HG02885 (cell line): ENCODE results near the gene UNC13B.
"Not testable (repeated sequence)": the region's sequence is repeated elsewhere in the genome, so short reads cannot be mapped to it uniquely, and the experiment has no call there.

Experiments
- ATAC-seq: cut with Tn5 transposase; IDR thresholded peaks from one replicate; pipeline ENCODE4 v1.9.1; 2021; ENCODE audit warnings: mild to moderate bottlenecking; ENCODE audit not compliant: unreplicated experiment, poor library complexity

Gene UNC13B

GRCh38 chr9:35409434-35409833 lies 247.6 kb downstream of the UNC13B start:
- ATAC-seq: not testable (repeated sequence)

- ATAC-seq: no peak
Observed at GRCh38 chr9:35414889-35415288, 253.1 kb downstream of the UNC13B start.

- ATAC-seq: no peak
Observed at GRCh38 chr9:35415402-35416097, 253.7 kb downstream of the UNC13B start.

GRCh38 chr9:35416098-35416427 lies 254.3 kb downstream of the UNC13B start:
- ATAC-seq: no peak

- no peak for ATAC-seq
Observed at GRCh38 chr9:35422346-35422745, 260.5 kb downstream of the UNC13B start.

- no peak for ATAC-seq
Observed at GRCh38 chr9:35422753-35423152, 260.9 kb downstream of the UNC13B start.

GRCh38 chr9:35423499-35423898 lies 261.7 kb downstream of the UNC13B start:
- no peak for ATAC-seq

- ATAC-seq: no peak
Observed at GRCh38 chr9:35424356-35425352, 262.8 kb downstream of the UNC13B start.

- ATAC-seq: no peak
Observed at GRCh38 chr9:35426627-35427026, 264.8 kb downstream of the UNC13B start.

- ATAC-seq: no peak
Observed at GRCh38 chr9:35431467-35431866, 269.7 kb downstream of the UNC13B start.

GRCh38 chr9:35432076-35432475 lies 270.3 kb downstream of the UNC13B start:
- ATAC-seq: no peak

- ATAC-seq: no peak
Observed at GRCh38 chr9:35436933-35437332, 275.1 kb downstream of the UNC13B start.

- no peak for ATAC-seq
Observed at GRCh38 chr9:35446012-35446411, 284.2 kb downstream of the UNC13B start.

GRCh38 chr9:35448496-35448895 lies 286.7 kb downstream of the UNC13B start:
- no peak for ATAC-seq

- no peak for ATAC-seq
Observed at GRCh38 chr9:35452481-35452880, 290.7 kb downstream of the UNC13B start.

- ATAC-seq: no peak
Observed at GRCh38 chr9:35453786-35454185, 292.0 kb downstream of the UNC13B start.
